IMR-90 (cell line): ENCODE measurements around the gene GSKIP. TPM values are rescaled to one million over a fixed set of nuclear protein-coding genes. Genes with fewer than 3 reads are reported as not detected.

Experiments
- ATAC-seq: fragments of 200-7000 bp; cut with Tn5 transposase; 2 replicates; pipeline ENCODE4 v1.9.1; 2020; ENCODE audit warnings: low read depth, mild to moderate bottlenecking, moderate library complexity
- BruUV-seq: library from RNA; stranded (reverse); fragments of 400-500 nt; replicated peaks from 2 replicates; lab custom pipeline; 2021; lab: Mats Ljungman, UMichigan
- CTCF ChIA-PET: fragments of 300-600 bp; formaldehyde crosslinking; extraction: SDS; loops from one replicate; lab custom pipeline; 2021; ENCODE audit warnings: antibody characterized with exemption; lab: Yijun Ruan, JAX
- POLR2A ChIA-PET: fragments of 300-600 bp; sonication (Branson Sonifier 250); formaldehyde crosslinking; loops from one replicate; lab custom pipeline; 2022; ENCODE audit warnings: antibody characterized with exemption; ENCODE audit not compliant: unreplicated experiment; lab: Charles Lee
- DNase-seq: peaks from one replicate; pipeline ENCODE4 v3.0.0; 2013
- H2AFZ ChIP-seq: replicated peaks from 2 replicates; pipeline ENCODE3; 2013; ENCODE audit warnings: low read length, mild to moderate bottlenecking; ENCODE audit not compliant: poor library complexity
- H2AK5ac ChIP-seq: 2 replicates; pipeline ENCODE4 v1.6.1; 2013; ENCODE audit warnings: low read depth, low read length, inconsistent platforms
- H2AK9ac ChIP-seq: replicated peaks from 2 replicates; pipeline ENCODE3; 2013; ENCODE audit warnings: mild to moderate bottlenecking, low read depth, low read length, moderate library complexity; ENCODE audit not compliant: poor library complexity
- H2BK120ac ChIP-seq: 2 replicates; pipeline ENCODE4 v1.6.1; 2013; ENCODE audit warnings: low read depth, low read length, inconsistent platforms
- H2BK15ac ChIP-seq: 3 replicates; pipeline ENCODE4 v1.6.1; 2013; ENCODE audit warnings: low read depth, low read length, inconsistent platforms
- H2BK20ac ChIP-seq: 2 replicates; pipeline ENCODE4 v1.6.1; 2013; ENCODE audit warnings: low read depth, mild to moderate bottlenecking, inconsistent platforms, low read length, moderate library complexity
- H2BK5ac ChIP-seq: 2 replicates; pipeline ENCODE4 v1.6.1; 2013; ENCODE audit warnings: mild to moderate bottlenecking, low read depth, low read length, inconsistent platforms; ENCODE audit not compliant: poor library complexity, severe bottlenecking
- H3K14ac ChIP-seq: replicated peaks from 2 replicates; pipeline ENCODE4 v1.6.1; 2013; ENCODE audit warnings: low read depth, low read length, inconsistent platforms
- H3K18ac ChIP-seq: 2 replicates; pipeline ENCODE4 v1.6.1; 2013; ENCODE audit warnings: low read depth, low read length, control low read depth
- H3K23ac ChIP-seq: 2 replicates; pipeline ENCODE4 v1.6.1; 2013; ENCODE audit warnings: low read depth, low read length, inconsistent platforms
- H3K27ac ChIP-seq: 2 replicates; pipeline ENCODE4 v1.5.1; 2013; ENCODE audit warnings: mild to moderate bottlenecking, control low read depth, low read length; ENCODE audit not compliant: insufficient read depth
- H3K27me3 ChIP-seq: 2 replicates; pipeline ENCODE4 v1.6.1; 2013; ENCODE audit warnings: low read length; ENCODE audit not compliant: control insufficient read depth, insufficient read depth
- H3K36me3 ChIP-seq: 2 replicates; pipeline ENCODE4 v1.6.1; 2013; ENCODE audit warnings: low read length, mixed read lengths; ENCODE audit not compliant: control insufficient read depth, insufficient read depth
- H3K4ac ChIP-seq: 2 replicates; pipeline ENCODE4 v1.6.1; 2013; ENCODE audit warnings: low read depth, low read length, inconsistent platforms
- H3K4me1 ChIP-seq: 2 replicates; pipeline ENCODE4 v1.6.1; 2013; ENCODE audit warnings: low read length, mixed read lengths; ENCODE audit not compliant: control insufficient read depth, insufficient read depth
- H3K4me2 ChIP-seq: 2 replicates; pipeline ENCODE4 v1.6.1; 2013; ENCODE audit warnings: low read depth, mild to moderate bottlenecking, control low read depth, low read length, moderate library complexity
- H3K4me3 ChIP-seq: 2 replicates; pipeline ENCODE4 v1.5.1; 2013; ENCODE audit warnings: low read depth, mild to moderate bottlenecking, control low read depth, low read length, moderate library complexity; ENCODE audit not compliant: insufficient read depth
- H3K56ac ChIP-seq: 2 replicates; pipeline ENCODE4 v1.6.1; 2013; ENCODE audit warnings: low read length, inconsistent platforms; ENCODE audit not compliant: insufficient read depth; ENCODE audit errors: extremely low read depth
- H3K79me1 ChIP-seq, 2 experiments: 2 replicates each; pipeline ENCODE4 v1.6.1; 2013; ENCODE audit warnings: low read length in 2 of 2, inconsistent platforms in 1 of 2, low read depth in 1 of 2
- H3K9ac ChIP-seq: 2 replicates; pipeline ENCODE4 v1.6.1; 2013; ENCODE audit warnings: low read depth, low read length, control low read depth
- H3K9me1 ChIP-seq: 2 replicates; pipeline ENCODE4 v1.6.1; 2013; ENCODE audit warnings: low read length, inconsistent platforms; ENCODE audit not compliant: insufficient read depth
- H3K9me3 ChIP-seq: 2 replicates; pipeline ENCODE4 v1.6.1; 2013; ENCODE audit warnings: low read length; ENCODE audit not compliant: control insufficient read depth, insufficient read depth
- H4K20me1 ChIP-seq: 2 replicates; pipeline ENCODE4 v1.6.1; 2013; ENCODE audit warnings: low read length, inconsistent platforms; ENCODE audit not compliant: insufficient read depth
- H4K5ac ChIP-seq: 2 replicates; pipeline ENCODE4 v1.6.1; 2013; ENCODE audit warnings: mild to moderate bottlenecking, low read depth, low read length, control low read depth
- H4K8ac ChIP-seq, 2 experiments: 2 replicates each; pipeline ENCODE4 v1.6.1; 2013; ENCODE audit warnings: low read depth in 2 of 2, low read length in 2 of 2, control low read depth in 1 of 2, inconsistent platforms in 1 of 2
- H4K91ac ChIP-seq: 2 replicates; pipeline ENCODE4 v1.6.1; 2013; ENCODE audit warnings: low read depth, low read length, inconsistent platforms; ENCODE audit not compliant: insufficient read depth
- BHLHE40 ChIP-seq: fragments of 150-350 bp; IDR thresholded peaks from 2 replicates; pipeline ENCODE4 v1.6.1; 2016; ENCODE audit warnings: mild to moderate bottlenecking, low read depth, low read length
- CEBPB ChIP-seq: IDR thresholded peaks from 2 replicates; pipeline ENCODE4 v1.6.1; 2012; ENCODE audit warnings: low read depth, low read length, improper control_type of control experiment
- ELK1 ChIP-seq: fragments of 150-350 bp; IDR thresholded peaks from 2 replicates; pipeline ENCODE4 v1.6.1; 2016; ENCODE audit warnings: low read depth, mild to moderate bottlenecking, low read length, moderate library complexity, borderline replicate concordance
- FOS ChIP-seq: fragments of 150-350 bp; IDR thresholded peaks from 2 replicates; pipeline ENCODE4 v1.6.1; 2016; ENCODE audit warnings: low read depth, low read length
- MAFK ChIP-seq: IDR thresholded peaks from 2 replicates; pipeline ENCODE4 v1.6.1; 2012; ENCODE audit warnings: low read depth, low read length, improper control_type of control experiment
- MAZ ChIP-seq: IDR thresholded peaks from 2 replicates; pipeline ENCODE4 v1.6.1; 2012; ENCODE audit warnings: low read depth, mild to moderate bottlenecking, low read length, improper control_type of control experiment, moderate library complexity, borderline replicate concordance
- POLR2A ChIP-seq: IDR thresholded peaks from 2 replicates; pipeline ENCODE4 v1.6.1; 2012; ENCODE audit warnings: mild to moderate bottlenecking, low read depth, low read length
- RFX5 ChIP-seq: IDR thresholded peaks from 2 replicates; pipeline ENCODE4 v1.8.0; 2012; ENCODE audit warnings: low read depth, mild to moderate bottlenecking, low read length, moderate library complexity
- SMC3 ChIP-seq: fragments of 150-350 bp; IDR thresholded peaks from 2 replicates; pipeline ENCODE4 v1.6.1; 2016; ENCODE audit warnings: low read depth, mild to moderate bottlenecking, antibody characterized with exemption, low read length, moderate library complexity
- WGBS, 2 experiments: methylation state at CpG; one replicate each; pipeline versions ENCODE4 v1.1.5 to v1.1.7; 2013; ENCODE audit warnings: missing lambda C conversion rate in 2 of 2; ENCODE audit not compliant: insufficient read length in 1 of 2; ENCODE audit errors: extremely low coverage in 2 of 2; 5-methylcytosine and 5-hydroxymethylcytosine counted together
- dilution Hi-C: fragments of 300-500 bp; cut with HindIII; formaldehyde crosslinking; loops from one replicate; pipeline ENCODE4 v1.14.3; 2018; ENCODE audit warnings: low sequenced_read_pairs; ENCODE audit not compliant: unreplicated experiment
- in situ Hi-C: fragments of 300-500 bp; cut with MboI; formaldehyde crosslinking; loops from 3 replicates; pipeline ENCODE4 v1.14.3; 2019; ENCODE audit warnings: low sequenced_read_pairs, inconsistent platforms, mixed read lengths
- intact Hi-C: fragments of 100-400 bp; cut with micrococcal nuclease; formaldehyde crosslinking; loops from 2 replicates; pipeline ENCODE4 v1.10.0; 2022
- polyA plus RNA-seq, 3 experiments: library from polyadenylated mRNA; depleted of rRNA; stranded (reverse); fragments of >200 nt; gene quantifications; 2 replicates each; pipeline ENCODE4 v1.2.3, GENCODE V29; 2012; ENCODE audit warnings: low replicate concordance in 1 of 3
- total RNA-seq: library from RNA; depleted of rRNA; stranded (reverse); fragments of >200 nt; gene quantifications from 2 replicates; pipeline ENCODE4 v1.2.3, GENCODE V29; 2012

Gene GSKIP
- total and polyA plus RNA-seq, 2 of the 4 experiments (the other 2 are of a cell fraction) = 11.7 to 22.0 TPM

GRCh38 chr14:96390965-96391292 is 27.6 kb downstream of the GSKIP start:
- POLR2A ChIA-PET = no interaction called here

More at GRCh38 chr14:96390965-96391292, 27.6 kb downstream of the GSKIP start:
- no peaks in the 10 kb centered on the region for H3K79me1 ChIP-seq
- H4K5ac ChIP-seq = no peak overlapping the region
- CTCF ChIA-PET = interaction anchor here (0.7 kb wide), 1 partner anchor 8 kb away, joined by 3 read pairs; no protein-coding TSS in a partner anchor
- intact Hi-C loops (no loop called here), in situ Hi-C loops (no loop called here), dilution Hi-C loops (no loop called here)
- H3K4me3 ChIP-seq = peak overlapping the region; percentile 95
- no peaks in the 10 kb centered on the region; the same call in 1 of the 2 replicates for H3K27me3 ChIP-seq
- 0 out of 2 replicates have a peak overlapping the region, but pooled peaks have one; percentile 15 for H3K9ac ChIP-seq
- H2AK5ac ChIP-seq = no peak overlapping the region
- H3K4me1 ChIP-seq = peaks cover 2% of the 10 kb centered on the region; the same call in 1 of the 2 replicates
- no peak overlapping the region for H2BK20ac ChIP-seq
- no peak overlapping the region for H3K27ac ChIP-seq
- no peaks in the 10 kb centered on the region for H3K9me3 ChIP-seq
- no peak overlapping the region for H2BK5ac ChIP-seq
- DNase-seq (no peak), ATAC-seq (no peak)
- no peak overlapping the region for H2BK15ac ChIP-seq
- H3K23ac ChIP-seq = 0 out of 2 replicates have a peak overlapping the region, but pooled peaks have one; percentile 64
- no peaks in the 10 kb centered on the region for H3K9me1 ChIP-seq
- H2AFZ ChIP-seq = peak overlapping the region; percentile 92
- no peak overlapping the region for H3K56ac ChIP-seq
- no peak overlapping the region for H2BK120ac ChIP-seq
- H3K4me2 ChIP-seq = peak overlapping the region; percentile 85
- H4K91ac ChIP-seq = no peak overlapping the region
- H4K20me1 ChIP-seq = no peaks in the 10 kb centered on the region
- TF ChIP-seq SMC3 = no peak
- TF ChIP-seq MAZ = no peak
- 0 out of 2 replicates have a peak, but pooled peaks have one; percentile 0 for TF ChIP-seq BHLHE40
- no peak for TF ChIP-seq RFX5
- no peak for TF ChIP-seq ELK1
- no peak for TF ChIP-seq FOS
- TF ChIP-seq CEBPB = no peak
- TF ChIP-seq POLR2A = no peak
- no peak for TF ChIP-seq MAFK
- no peak overlapping the region; a peak in 1 of 4 replicates for H4K8ac ChIP-seq
- no peak overlapping the region for H3K18ac ChIP-seq
- H3K4ac ChIP-seq = no peak overlapping the region
- WGBS, 2 experiments = no CpG with 5 or more reads among the region's 13 CpGs
- no peak overlapping the region for H3K14ac ChIP-seq
- no peak overlapping the region for H2AK9ac ChIP-seq
- BruUV-seq = no TSS peak
- no peaks in the 10 kb centered on the region for H3K36me3 ChIP-seq
